NCI-H1930 (cell line): ENCODE data around the gene LGR6.

Source experiments
- DNase-seq, 2 experiments: peaks; one replicate each; lab custom pipeline; 2025; lab: John Stamatoyannopoulos, UW

The LGR6 gene

DNA sequence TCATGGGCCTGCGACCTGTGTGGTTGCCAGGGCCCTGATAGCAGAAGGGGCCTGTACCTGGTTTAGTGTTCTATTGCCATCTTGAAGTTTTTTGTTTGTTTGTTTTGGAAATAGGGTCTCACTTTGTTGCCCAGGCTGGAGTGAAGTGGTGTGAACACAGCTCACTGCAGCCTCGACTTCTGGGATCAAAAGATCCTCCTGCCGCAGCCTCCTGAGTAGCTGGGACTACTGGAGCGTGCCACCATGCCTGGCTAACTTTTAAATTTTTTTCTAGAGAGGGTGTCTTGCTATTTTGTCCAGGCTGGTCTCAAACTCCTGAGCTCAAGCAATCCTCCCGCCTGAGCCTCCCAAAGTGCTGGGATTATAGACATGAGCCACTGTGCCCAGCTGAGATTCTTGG lies 75.2 kb downstream of the LGR6 start:
- no peak for DNase-seq

DNA sequence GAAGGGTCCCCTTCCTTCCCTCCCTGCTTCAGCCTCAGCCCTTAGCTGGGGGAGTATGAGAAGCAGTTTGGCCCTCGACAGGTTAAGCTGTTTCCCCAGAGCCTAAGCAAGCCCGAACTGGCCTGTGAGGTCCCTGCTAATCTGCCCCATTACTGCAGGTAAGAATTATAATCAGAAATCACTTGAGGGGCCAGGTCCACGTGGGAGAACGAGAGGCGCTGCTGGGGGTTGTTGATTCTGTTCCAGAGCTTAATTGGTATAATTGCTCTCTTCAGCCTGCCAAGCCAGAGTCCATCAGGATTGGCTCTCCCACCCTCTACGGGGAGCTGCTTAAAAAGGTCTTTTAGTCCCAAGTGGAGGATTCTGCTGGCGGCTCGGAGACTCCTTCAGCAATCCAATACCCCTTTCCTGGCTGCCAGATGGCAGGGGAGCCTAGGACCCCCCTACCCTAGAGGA lies 77.3 kb downstream of the LGR6 start:
- no peak for DNase-seq

DNA sequence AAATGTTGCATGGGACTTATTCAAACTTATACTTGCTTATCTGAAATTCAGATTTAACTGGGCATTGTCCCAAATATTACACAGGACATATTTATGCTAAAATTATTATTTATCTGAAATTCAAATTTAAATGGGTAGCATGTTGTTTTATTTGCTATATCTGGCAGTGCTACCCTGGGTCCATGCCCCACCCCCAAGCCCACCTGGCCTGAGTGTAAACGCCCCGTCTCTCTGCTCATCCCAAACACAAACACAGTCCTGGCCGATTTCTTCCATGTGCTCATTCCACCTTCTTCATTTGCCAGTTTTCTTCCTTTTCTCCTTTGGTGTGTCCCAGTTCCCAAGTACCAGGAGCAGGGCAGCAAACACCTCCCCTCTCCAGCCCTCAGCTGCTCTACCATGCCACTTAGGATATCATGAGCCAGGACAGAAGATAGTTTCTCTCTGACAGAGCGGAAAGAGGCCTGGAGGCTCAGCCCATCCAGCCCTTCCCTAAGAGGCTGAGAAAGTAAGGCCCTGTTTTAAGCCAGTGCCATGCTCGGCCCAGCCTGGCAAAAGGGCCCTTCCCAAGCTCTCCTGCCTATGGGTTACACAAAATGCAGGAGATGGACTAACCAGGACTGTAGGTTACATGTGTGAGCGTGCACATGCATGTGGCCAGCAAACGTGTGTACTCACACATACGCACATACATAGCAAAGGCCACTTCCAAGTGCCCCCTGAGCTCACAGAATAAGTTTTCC lies 78.7 kb downstream of the LGR6 start:
- DNase-seq, result no peak

DNA sequence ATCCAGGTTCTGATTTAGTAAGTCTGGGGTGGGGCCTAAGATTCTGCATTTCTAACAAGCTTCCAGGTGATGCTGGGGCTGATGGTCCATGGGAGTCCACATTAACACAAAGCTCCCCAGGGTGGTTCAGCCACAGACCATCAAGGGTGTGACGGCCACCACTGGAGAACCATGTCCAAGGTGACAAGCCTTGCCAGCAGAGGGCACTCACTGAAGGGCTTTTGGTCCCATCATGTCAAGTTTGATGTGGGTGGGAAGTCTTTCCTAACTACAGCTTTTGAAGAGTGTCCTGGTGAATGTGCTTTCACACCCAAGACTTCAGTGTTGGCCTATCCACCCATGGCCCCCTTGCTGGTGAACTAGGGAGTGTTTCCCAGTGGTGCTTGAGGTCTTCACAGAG lies 81.0 kb downstream of the LGR6 start:
- DNase-seq, result no peak

DNA sequence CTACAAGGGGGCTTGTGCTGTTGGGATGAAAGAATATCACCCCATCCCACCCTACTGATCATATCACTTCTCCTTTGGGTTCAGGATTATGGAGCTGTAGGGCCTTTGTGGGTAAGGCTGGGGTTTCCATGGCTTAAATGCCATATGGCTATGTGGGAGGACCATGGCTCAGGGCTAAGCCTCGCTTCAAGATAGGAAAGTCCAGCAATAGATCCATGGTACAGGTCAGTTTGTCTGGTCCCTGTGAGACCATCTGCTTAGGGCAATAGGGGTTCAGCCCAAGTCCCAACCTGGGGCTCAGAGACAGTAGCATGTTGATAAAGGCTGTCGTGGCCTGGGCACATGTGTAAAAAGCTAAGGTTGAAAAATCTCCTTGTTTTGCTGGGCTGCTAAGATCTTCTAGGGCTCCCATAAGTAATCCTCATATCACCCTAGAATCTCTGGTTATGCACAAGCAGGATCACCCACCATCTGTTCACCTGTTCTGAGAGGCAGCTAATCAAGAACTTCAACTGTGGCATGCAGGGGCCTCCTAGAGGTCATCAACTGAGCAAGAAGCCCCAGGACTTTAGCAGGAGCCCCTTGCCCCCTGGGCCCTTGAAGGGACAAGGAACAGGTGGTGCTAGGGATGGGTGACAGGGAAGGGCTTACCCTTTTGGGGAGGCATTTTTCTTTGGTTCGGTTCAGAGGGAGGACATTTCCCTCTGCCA lies 81.6 kb downstream of the LGR6 start:
- no peak for DNase-seq

DNA sequence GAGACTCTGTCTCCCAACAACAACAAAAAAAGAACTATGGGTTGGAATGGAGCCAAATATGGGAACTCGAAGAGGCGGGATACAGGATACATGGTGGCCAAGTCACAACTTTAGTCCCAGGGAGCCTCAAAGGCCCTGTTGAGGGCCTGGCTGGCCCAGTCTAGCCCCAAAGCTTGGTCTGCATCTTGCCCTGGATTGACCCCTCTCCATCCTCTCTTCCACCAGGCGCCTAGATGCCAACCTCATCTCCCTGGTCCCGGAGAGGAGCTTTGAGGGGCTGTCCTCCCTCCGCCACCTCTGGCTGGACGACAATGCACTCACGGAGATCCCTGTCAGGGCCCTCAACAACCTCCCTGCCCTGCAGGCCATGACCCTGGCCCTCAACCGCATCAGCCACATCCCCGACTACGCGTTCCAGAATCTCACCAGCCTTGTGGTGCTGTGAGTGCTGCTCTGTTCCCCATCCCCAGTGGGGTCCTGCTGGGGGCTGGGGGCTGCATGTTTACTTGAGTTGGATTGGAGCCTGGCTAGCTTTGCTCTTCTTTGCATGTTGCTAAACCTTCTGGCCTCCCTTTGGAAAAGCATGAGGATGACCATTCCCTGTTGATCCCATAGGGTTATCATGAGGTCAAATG lies 82.6 kb downstream of the LGR6 start:
- no peak for DNase-seq

DNA sequence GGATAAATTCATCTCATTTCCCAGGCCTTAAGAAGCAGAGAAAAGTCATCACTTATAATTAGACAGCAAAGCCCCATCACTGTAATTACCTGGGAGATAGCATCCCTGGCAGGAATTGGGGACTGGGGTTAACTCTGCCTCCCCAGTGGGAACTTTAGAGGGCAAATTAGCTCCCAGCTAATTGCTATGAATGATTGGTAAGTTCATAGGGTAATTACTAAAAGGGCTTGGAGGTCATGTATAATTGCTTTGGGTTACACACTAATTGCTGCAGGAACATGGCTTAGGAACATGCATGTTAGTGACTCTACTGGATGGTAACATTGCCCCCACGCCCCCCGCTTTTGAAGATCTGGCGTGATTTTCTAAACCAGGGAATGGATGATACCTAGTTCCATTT lies 83.3 kb downstream of the LGR6 start:
- no peak for DNase-seq

DNA sequence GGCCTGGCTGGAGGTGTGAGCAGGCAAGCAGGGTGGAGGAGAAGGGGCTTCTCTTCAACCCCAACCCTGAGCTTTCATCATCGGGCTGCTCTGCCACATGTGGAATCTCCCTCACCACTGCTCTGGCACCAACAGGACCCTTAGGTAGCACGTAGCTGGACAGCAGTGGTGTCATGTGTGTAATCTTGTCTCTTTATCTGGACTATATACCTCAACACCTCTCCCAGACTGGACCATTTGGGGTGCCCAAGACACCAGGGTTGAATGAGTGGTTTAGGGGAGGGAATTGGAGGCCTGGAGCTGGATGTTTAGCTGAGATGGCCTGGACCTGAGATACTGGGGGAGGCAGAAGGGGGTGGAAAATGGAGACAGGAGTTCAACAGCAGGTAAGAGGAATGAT lies 85.2 kb downstream of the LGR6 start:
- DNase-seq, result no peak

DNA sequence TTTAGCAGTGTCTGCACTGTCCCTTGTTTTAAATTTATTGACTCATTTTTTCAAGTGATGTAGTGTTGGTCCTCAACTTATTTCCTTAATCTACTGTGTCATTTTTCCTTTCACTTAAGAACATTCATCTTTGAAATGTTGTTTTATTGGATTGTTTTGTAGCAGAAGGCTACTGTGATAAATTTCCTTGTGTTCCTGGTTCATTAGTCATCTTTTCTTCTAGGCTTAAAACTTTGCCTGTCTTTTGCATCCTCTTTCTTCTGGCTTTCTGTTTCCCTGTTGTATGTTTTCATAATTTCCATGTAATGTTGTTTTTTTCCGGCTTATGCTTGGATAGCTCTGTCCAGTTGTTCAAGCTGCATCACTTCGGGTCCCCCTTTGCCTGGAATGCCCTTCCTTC lies 86.2 kb downstream of the LGR6 start:
- no peak for DNase-seq

DNA sequence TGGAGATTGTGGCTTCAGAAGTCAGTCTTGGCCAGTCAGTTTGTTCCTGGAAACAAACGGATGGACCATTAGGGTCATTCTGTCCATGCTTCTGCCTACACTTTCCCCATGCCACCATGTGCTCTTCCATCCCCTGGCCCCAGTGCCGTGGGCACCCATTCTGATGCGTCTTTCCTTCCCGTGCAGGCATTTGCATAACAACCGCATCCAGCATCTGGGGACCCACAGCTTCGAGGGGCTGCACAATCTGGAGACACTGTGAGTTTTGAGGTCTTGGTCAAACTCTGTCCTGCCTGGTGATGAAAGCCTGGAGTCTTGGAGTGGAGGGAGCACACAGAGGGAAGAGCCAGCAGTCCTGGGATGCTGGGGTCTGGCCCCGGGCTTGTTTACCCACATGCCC lies 87.0 kb downstream of the LGR6 start:
- DNase-seq, result no peak

DNA sequence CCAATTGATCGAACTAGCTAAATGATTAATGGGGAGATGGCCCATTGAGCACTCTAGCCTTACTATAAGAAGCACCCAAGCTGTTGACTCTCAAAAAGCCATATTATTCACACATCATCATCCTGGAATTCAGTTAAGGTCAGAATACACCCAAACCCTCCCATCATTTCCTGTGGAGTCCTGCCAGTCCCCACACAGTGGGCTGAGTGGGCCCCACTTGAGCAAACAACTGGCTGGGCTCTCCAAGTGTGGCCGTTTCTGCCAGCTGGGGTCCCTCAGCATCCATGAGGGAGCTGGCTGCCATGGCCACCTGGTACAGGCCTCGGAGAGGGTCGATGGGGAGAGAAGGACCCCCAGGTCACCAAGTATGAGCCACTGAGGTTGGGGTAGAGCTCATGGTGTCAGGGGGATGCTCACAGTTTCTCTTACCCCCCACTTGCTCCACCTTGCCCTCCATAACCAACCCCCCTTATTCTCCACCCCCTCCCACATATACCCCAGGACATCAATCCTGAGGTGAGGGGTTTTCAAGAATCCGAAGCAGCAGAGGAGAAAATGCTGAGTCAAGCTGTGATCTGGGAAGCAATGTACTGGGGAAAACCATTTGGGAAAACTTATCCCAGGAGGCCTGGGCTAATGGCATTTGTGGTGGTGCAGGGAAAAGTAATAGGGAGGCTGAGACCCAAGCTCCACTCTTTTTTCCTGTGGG lies 87.9 kb downstream of the LGR6 start:
- no peak for DNase-seq

DNA sequence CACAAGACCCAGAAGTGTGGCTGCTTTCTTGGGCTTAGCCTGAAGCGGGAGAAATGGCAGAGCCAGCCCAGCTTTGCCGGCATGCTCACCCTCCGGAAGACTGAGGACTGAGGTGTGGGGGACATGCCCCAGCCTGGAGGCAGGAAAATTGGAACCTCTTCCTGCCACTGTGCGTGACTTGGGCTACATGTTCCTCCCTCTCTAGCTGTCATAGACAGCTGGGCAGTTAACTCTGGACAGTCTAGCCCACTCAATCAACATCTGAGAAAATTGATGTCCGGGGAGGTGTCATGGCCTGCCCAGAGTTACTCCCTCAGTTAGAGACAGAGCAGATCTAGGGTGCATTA lies 88.4 kb downstream of the LGR6 start:
- no peak for DNase-seq

DNA sequence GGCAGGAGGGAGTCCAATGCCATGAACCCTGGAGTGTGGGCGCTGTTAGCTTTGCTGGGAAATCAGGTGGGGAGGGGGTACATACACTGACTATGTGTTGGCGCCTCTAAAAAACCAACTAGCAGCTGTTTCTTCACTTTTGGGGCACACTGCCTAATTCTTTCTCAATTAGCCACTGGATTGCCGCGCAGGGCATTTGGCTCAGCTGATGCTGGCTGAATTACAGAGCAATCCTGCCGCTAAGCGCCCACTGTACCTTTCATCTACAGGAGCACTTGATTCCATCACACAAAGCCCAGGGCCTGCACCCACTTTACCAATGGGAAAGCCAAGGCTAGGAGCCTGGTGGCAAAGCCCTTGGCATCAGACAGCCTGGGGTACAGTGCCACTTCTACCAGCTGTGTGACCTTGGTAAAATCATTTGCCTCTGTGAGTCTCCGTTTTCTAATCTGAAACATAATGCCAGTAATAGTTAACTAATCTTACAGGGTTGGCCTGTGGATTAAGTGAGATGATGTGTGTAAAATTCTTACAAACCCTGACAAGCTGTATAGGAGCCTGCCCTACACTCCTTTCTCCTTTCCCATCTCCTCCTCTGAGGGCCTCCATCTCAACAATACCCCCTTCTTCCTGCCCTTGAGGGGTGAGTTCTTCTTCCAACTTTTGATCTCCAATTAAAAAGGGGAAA lies 89.1 kb downstream of the LGR6 start:
- DNase-seq, result no peak

DNA sequence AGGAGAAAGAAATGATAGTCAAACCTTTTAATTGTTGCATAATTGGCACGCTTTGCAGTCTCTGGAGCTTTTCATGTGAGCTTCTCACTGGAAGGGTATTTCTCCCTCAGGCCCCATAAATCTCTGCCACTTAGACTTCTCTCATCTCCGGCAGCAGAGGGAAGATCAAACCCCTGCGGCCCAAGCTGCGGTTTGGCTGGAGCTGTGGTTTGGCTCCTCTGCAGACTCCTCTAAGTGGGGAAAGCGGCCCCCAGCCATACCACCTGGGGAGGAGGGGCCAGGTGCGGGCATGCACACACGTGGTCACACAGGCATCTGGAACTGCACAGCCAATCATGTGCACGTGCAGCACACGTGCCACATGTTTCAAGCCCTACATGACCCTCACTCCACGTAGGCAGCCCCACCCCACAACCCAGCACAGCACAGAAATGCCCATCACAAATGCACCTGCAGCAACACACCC lies 89.8 kb downstream of the LGR6 start:
- no peak for DNase-seq

DNA sequence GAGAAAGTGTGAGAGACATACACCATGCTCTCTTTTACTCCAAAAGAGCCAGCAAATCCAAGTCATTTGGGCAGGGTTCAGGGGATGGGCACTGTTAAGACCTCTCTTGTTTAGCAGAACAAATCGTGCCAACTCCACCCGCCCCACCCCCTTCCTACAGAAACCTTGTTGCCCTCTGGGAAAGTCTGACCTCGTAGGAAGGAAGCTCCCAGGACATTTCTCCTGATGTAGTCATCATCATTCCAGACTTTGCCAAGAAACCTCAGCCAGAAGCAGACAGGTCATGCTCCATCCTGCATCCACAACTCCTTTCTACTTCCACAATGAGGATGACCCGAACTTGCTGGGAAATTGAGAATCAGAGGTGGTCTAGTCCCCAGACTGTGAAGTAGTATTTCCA lies 90.4 kb downstream of the LGR6 start:
- DNase-seq, result no peak

DNA sequence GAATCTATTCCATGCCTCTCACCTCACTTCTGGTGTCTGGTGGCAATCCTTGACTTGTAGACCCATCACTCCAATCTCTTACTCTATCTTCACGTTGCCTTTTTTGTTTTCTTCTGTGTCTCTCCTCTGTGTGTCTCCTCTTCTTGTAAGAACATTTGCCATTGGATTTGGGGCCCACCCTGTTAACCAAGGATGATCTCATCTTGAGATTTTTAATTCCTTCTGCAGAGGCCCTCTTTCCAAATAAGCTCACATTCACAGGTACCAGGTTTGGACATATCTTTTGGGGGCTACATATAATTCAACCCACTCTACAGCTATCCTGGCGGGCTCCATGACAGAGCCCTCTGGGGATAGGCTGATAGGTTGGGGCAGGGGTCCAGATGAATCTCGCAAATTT lies 92.3 kb downstream of the LGR6 start:
- DNase-seq, result no peak

DNA sequence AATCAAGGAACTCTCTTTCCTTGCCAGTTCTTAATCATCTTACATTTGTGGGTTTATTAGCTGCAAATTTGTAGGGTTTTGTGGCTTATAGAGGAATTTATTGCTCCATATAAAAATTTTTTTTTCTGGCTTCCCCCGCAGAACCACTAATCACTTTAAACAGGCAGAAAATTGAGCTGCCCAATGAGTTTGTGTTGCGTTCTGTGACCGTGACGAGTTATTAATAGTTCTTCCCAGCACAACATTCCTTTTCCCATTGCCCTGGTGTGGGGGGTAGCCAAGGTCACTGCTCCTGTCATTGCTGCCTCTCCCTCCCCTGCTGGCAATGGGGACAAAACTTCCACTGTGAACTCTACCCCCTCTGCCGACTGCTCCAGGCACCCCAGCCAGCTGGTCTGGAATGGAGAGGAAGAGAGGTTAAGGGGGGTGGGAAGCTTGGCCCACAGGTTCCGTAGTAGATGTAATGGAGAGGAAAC lies 93.1 kb downstream of the LGR6 start:
- DNase-seq, result no peak

DNA sequence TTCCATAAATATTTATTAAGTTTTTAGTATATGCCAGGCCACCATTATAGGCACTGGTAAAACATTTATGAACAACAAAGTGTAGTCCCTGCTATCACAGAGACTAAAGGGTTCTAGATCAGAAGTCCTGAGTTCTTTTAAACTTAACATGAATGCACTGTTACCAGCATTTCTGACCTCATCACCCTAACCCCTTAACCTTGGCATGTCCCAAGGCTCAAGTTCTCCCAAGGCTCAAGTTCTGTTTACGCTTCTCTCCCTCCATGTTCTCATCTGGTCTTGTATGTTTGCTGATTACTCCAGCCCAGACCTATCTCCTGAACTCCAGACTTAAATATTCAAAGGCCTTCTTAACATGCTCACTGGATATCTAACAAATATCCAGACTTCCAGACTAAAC lies 93.6 kb downstream of the LGR6 start:
- no peak for DNase-seq

DNA sequence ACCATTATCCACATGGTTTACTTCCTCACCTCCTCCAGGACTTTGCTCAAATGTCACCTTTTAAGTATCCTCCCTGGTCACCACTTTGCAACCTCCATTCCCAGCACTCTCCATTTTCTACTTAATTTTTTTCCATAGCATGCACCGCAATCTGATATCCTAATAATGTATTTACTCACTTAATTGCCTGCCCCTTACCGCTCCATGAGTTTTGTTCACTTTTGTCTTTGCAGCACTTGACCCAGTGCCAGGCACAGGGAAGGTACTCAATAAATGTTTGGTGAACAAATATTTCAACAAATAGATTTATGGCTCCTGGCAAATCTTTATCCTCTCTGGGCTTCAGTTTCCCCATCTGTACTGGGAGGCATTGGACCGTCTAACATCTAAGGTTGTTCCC lies 94.6 kb downstream of the LGR6 start:
- no peak for DNase-seq

DNA sequence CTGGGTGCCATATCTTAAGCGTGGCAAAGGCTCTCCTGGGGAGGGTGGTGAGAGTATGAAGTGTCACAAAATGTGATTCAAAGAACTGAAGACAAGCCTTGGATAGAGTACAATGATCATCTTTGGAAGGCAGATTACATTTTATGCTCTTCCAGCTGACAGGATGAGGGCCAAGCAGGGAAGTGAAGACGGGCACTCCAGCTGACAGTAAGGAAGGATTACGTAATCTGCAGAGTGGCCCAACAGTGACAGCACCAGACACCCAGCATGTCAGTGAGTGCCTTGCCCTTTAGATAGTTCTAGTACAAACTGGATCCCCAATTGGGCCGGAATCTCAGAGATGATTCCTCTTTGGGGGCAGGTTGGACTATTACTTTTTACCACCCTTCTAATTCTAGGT lies 95.4 kb downstream of the LGR6 start:
- no peak for DNase-seq

DNA sequence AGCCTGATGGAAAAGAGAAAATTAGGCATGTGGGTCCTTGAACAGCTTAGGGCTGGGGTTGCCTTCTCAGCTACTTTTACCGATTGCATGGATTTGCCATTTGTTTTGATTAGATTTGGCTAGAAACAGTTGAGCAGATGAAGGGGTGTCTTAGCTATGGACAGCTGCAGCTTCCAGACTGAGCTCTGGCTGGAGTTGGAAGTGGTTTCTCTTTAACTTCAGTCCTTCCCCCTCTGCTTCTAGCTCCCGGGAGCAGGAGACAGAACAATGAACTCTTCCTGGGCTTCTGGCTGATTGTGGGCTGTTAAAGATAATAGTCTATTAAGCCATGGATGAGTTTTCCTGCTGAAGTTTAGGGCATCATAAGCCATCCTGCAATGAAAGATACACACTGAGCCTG lies 97.4 kb downstream of the LGR6 start:
- DNase-seq, result no peak
